Measurements from ENCODE around the gene ALDOA.
A peak's percentile ranks its signal among the peaks of the same experiment; 100 is the strongest.

Gene ALDOA

GRCh38 chr16:30104492-30104891, 38.9 kb downstream of the ALDOA start:
- Histone ChIP-seq H4K20me1 (ENCODE audit: insufficient read depth) (no peaks in the 10 kb centered on the region), H3K27ac (no peak overlapping the region), H3K27me3 (ENCODE audit: insufficient read depth, low read depth) (no peaks in the 10 kb centered on the region), H3K4me2 (no peak overlapping the region), H3K4me3 (IDR thresholded peaks at IDR 0.05; ENCODE audit: insufficient read depth, low read depth, low read length) (no peak overlapping the region), H3K9ac (no peak overlapping the region), H3K79me2 (ENCODE audit: insufficient read depth, low read depth) (no peaks in the 10 kb centered on the region), H3K36me3 (ENCODE audit: insufficient read depth) (no peaks in the 10 kb centered on the region), H3K4me1 (ENCODE audit: low read depth, poor library complexity, severe bottlenecking) (no peaks in the 10 kb centered on the region), H2AFZ (ENCODE audit: low read depth) (no peak overlapping the region)
- no peak for TF ChIP-seq CTCF (conservative IDR thresholded peaks at IDR 0.05; ENCODE audit: low read depth, low read length)

- Histone ChIP-seq H3K4me3 (IDR thresholded peaks at IDR 0.05; ENCODE audit: insufficient read depth, low read depth, low read length) (no peak overlapping the region), H3K79me2 (ENCODE audit: insufficient read depth, low read depth) (no peaks in the 10 kb centered on the region), H3K4me2 (no peak overlapping the region), H3K27ac (no peak overlapping the region), H3K4me1 (ENCODE audit: low read depth, poor library complexity, severe bottlenecking) (peaks cover 3% of the 10 kb centered on the region), H2AFZ (ENCODE audit: low read depth) (no peak overlapping the region), H4K20me1 (ENCODE audit: insufficient read depth) (no peaks in the 10 kb centered on the region), H3K9ac (no peak overlapping the region), H3K27me3 (ENCODE audit: insufficient read depth, low read depth) (no peaks in the 10 kb centered on the region), H3K36me3 (ENCODE audit: insufficient read depth) (no peaks in the 10 kb centered on the region)
- no peak for TF ChIP-seq CTCF (conservative IDR thresholded peaks at IDR 0.05; ENCODE audit: low read depth, low read length)
Observed at GRCh38 chr16:30108059-30108850, 42.7 kb downstream of the ALDOA start.

- H2AFZ ChIP-seq (ENCODE audit: low read depth): no peak overlapping the region
- H3K27me3 ChIP-seq (ENCODE audit: insufficient read depth, low read depth): no peaks in the 10 kb centered on the region
- H3K27ac ChIP-seq: no peak overlapping the region
- H3K4me3 ChIP-seq (IDR thresholded peaks at IDR 0.05; ENCODE audit: insufficient read depth, low read depth, low read length): no peak overlapping the region
- no peak overlapping the region for H3K4me2 ChIP-seq
- H3K4me1 ChIP-seq (ENCODE audit: low read depth, poor library complexity, severe bottlenecking): peaks cover 26% of the 10 kb centered on the region
- TF ChIP-seq CTCF (conservative IDR thresholded peaks at IDR 0.05; ENCODE audit: low read depth, low read length): no peak
- H4K20me1 ChIP-seq (ENCODE audit: insufficient read depth): no peaks in the 10 kb centered on the region
- no peaks in the 10 kb centered on the region for H3K79me2 ChIP-seq (ENCODE audit: insufficient read depth, low read depth)
- no peaks in the 10 kb centered on the region for H3K36me3 ChIP-seq (ENCODE audit: insufficient read depth)
- H3K9ac ChIP-seq: no peak overlapping the region
Observed at GRCh38 chr16:30110661-30111060, 45.1 kb downstream of the ALDOA start.

GRCh38 chr16:30112197-30113030, 46.9 kb downstream of the ALDOA start:
- Histone ChIP-seq H3K9ac (no peak overlapping the region), H4K20me1 (ENCODE audit: insufficient read depth) (no peaks in the 10 kb centered on the region), H3K4me3 (IDR thresholded peaks at IDR 0.05; ENCODE audit: insufficient read depth, low read depth, low read length) (no peak overlapping the region), H2AFZ (ENCODE audit: low read depth) (no peak overlapping the region), H3K79me2 (ENCODE audit: insufficient read depth, low read depth) (no peaks in the 10 kb centered on the region), H3K4me2 (no peak overlapping the region), H3K27ac (no peak overlapping the region), H3K36me3 (ENCODE audit: insufficient read depth) (no peaks in the 10 kb centered on the region), H3K4me1 (ENCODE audit: low read depth, poor library complexity, severe bottlenecking) (peaks cover 32% of the 10 kb centered on the region), H3K27me3 (ENCODE audit: insufficient read depth, low read depth) (no peaks in the 10 kb centered on the region)
- peak; percentile 75 for TF ChIP-seq CTCF (conservative IDR thresholded peaks at IDR 0.05; ENCODE audit: low read depth, low read length)
